GM21423 (cell line): ENCODE data around the gene LRRTM3.

Experiments used
- ATAC-seq: cut with Tn5 transposase; IDR thresholded peaks from one replicate; pipeline ENCODE4 v1.9.1; 2021; ENCODE audit warnings: mild to moderate bottlenecking, moderate library complexity; ENCODE audit not compliant: unreplicated experiment

Gene LRRTM3

DNA sequence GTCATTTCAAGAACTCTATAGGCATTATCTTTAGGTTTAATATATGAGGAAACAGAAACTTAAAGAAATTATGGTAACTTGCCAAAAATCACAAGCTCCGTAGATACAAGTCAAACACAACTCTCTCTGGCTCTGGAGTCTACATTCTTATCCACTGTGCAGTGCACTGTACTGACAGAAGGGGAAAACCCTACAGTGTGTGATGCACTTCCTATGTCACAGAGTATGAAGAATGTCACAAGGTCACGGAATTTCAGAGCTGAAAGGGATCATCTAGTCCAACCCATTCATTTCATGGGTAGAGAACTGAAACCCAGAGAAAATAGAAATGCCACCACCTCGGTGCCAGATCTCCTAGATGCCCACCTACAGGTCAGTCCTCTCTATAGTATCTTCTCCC lies 86.1 kb downstream of the LRRTM3 start:
- ATAC-seq = no peak

GRCh38 chr10:67015225-67015624 lies 89.4 kb downstream of the LRRTM3 start:
- no peak for ATAC-seq

GRCh38 chr10:67017218-67017617 lies 91.4 kb downstream of the LRRTM3 start:
- ATAC-seq = no peak

DNA sequence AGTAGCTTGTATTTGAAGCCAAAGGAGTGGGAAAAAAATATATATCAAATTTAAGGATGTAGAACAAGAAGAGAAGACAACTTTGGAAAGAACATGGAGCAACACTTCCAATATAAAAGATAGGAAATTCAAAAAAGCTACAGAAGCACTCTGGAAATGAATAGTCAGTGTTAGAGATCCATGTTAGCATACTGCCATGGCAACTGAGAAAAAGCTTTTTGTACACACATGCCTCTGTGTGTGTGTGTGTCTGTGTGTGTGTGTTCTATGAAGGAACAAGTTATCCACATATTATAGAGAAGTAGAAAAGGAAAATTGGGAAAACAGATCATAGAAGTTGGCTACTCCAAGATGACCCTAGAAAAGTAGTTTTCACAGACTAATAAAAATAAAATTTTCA lies 96.3 kb downstream of the LRRTM3 start:
- no peak for ATAC-seq

- no peak for ATAC-seq
These were observed 108.0 kb downstream of the LRRTM3 start for GRCh38 chr10:67033878-67034277.

DNA sequence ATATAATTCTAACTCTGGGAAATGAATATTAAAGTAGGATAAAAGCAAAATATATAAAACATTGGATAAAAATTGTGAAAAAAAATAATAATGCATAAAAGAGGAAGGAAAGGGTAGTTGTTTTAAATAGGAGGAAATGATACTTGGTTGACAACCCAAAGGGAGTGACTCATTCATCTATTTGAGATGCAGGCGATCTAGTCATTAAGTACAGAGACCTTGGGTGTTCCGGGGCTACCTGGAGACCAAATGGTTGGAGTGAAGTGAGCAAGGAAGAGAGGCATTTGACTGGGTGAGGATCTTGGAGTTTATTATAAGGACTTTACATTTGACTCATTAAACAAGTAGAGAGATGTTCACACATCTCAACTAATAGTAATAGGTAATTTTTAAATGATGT lies 111.0 kb downstream of the LRRTM3 start:
- no peak for ATAC-seq

GRCh38 chr10:67043041-67043440 lies 117.2 kb downstream of the LRRTM3 start:
- no peak for ATAC-seq

GRCh38 chr10:67045404-67045803 lies 119.6 kb downstream of the LRRTM3 start:
- no peak for ATAC-seq

DNA sequence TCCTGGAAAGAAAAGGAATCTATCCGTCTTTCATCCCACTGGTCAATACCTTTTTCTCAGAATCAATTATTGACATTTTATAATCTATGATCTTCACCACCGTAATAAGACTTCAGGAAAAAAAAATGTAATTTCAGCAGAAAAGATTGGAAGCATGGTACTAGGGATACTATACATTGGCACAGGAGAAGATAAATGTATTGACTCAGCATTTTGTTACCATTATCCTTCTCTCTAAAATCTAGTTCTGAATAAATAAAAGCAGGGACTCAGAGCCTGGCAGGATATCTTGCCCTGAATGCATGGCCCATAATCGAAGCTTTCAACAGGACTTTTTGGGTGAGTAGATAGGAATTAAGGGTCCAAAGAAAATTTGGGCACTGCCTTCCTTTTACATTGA lies 120.7 kb downstream of the LRRTM3 start:
- no peak for ATAC-seq

- no peak for ATAC-seq
These were observed 124.2 kb downstream of the LRRTM3 start for GRCh38 chr10:67049988-67050387.

DNA sequence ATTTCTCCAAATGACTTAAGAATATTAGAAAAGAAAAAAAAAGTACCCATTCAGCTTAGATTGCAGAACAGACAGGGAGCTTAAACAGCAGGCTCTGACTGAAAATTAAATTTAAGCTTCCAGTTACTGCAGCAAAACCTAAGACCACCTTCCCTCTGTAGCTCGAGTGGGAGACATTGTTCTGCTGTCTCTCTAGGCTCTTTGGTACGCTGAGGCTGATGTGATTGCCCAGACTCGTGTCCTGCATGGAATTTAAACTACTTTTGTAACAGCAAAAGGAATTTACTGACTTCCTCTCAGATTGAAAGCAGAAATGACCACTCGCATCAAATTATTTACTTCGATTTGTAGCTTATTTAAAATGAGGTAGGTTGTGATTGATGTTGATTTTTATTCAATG lies 124.6 kb downstream of the LRRTM3 start:
- ATAC-seq = no peak

GRCh38 chr10:67072654-67073053 lies 146.8 kb downstream of the LRRTM3 start:
- ATAC-seq = no peak

DNA sequence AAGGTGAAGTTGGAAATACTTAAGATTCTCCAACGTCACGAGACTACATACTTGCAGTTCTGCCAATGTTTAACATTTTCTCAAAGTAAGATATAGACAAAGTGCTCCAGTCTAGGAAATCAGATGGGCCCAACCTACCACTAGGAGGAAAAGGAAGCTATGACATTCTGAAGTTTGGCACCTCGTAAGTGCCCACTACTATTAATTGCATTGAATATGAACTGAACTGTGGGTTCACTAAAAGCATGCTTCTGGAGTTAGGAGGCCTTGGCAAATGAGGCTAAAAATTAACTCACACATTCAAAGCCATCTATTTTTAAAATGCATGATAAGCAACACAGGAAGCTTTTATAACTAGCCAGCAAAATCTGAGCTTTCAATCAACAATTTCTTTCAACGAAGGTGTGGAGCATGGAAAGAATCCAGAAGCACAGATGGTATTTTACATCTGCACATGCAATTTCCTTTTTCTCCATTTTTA lies 149.7 kb downstream of the LRRTM3 start:
- ATAC-seq = no peak

GRCh38 chr10:67076144-67076543 lies 150.3 kb downstream of the LRRTM3 start:
- ATAC-seq = no peak

DNA sequence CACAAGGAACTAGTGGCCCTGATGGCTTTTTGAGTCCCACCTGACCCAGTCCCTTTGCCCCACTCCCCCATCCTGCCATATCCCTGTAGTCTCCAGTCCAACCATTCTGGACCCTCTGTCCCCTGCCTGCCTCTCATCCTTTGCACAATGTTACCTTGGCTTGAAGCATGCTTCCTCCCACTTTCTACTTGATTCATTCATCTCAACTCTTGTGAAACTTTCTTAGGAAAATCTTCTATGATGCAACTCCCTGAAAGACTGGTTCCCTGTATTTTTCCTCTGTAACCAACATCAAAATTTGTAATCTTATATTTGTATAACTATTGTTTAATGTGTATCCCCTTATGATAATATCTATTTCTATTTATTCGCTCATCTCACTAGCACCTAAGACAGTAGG lies 151.5 kb downstream of the LRRTM3 start:
- ATAC-seq = no peak

- ATAC-seq = no peak
These were observed 153.3 kb downstream of the LRRTM3 start for GRCh38 chr10:67079126-67079525.

DNA sequence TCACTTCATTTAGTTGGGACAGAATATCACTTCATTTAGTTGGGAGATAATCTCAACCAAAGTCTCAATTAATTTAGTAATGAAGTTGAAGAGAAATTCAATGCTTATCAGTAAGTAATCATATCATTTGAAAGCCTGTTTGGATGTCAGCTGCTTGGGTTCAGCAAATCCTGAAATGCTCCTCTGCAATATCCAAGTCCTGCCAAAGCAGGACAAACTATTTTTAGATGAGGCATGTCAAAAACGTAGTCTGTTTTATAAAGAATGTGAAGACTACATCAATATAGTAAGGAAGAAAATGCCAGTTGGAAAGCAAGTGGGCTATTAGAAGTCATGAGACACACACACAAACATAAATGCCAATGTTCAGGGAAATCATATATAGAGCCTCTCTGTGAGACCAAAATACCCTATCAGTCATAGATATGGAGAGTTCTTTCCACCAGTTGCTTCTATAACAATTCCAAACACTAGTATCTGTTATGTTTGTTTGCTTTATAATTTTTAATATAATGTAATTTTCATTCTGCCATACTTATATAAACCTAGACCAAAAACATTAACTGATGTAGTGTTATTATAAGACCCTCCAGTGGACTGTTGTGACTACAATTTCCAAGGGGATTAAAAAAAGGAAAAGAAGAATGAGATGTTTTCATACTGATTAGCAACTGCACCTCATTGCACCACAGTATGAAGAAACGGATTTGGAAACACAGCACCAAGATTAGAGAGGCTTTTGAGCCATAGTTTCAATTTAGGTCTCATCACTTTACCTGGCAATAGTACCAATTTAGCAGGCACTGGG lies 160.7 kb downstream of the LRRTM3 start:
- no peak for ATAC-seq

DNA sequence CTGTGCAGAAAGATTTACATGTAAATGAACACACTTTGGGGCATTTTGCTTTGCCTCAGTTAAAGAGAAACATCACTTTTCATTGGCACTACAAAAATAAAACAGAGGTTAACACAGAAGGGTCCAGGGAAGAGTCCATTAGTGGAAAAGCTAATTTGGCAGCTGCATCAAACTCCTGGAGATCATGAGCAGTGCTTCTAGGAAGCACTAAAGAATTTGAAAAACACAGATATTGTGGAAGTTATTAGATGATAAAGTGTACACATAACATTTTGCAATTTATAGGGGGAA lies 161.2 kb downstream of the LRRTM3 start:
- ATAC-seq = no peak

- no peak for ATAC-seq
These were observed 162.2 kb downstream of the LRRTM3 start for GRCh38 chr10:67088036-67088435.

- ATAC-seq = no peak
These were observed 169.7 kb downstream of the LRRTM3 start for GRCh38 chr10:67095531-67095930.

GRCh38 chr10:67098461-67098860 lies 172.6 kb downstream of the LRRTM3 start:
- no peak for ATAC-seq

GRCh38 chr10:67100951-67101350 lies 175.1 kb downstream of the LRRTM3 start:
- no peak for ATAC-seq

- ATAC-seq = no peak
These were observed 181.8 kb downstream of the LRRTM3 start for GRCh38 chr10:67107670-67108069.
